AG08395 (cell line): ENCODE results near the gene EXD2.
A peak's percentile ranks its signal among the peaks of the same experiment; 100 is the strongest.
"Not testable (repeated sequence)": the region's sequence is repeated elsewhere in the genome, so short reads cannot be mapped to it uniquely, and the experiment has no call there.

Experiments
- DNase-seq: peaks from one replicate; pipeline ENCODE4 v3.0.0; 2012; ENCODE audit warnings: mixed read lengths, low spot score

The EXD2 gene

DNA sequence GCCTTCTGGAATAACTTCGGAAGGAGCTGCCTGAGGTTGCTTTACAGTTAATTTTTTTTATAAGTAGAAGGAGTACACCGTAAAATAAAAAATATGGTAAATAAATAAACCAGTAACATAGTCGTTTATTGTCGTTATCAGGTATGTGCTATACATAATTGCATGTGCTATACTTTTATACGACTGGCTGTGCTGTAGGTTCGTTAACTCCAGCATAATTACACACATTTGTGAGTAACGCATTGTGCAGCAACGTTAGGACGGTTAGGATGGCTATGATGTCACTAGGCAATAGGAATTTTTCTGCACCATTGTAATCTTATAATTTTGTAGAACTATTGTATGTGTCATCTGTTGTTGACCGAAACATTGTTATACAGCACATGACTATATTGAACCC, 8.5 kb downstream of the EXD2 start:
- DNase-seq: no peak

DNA sequence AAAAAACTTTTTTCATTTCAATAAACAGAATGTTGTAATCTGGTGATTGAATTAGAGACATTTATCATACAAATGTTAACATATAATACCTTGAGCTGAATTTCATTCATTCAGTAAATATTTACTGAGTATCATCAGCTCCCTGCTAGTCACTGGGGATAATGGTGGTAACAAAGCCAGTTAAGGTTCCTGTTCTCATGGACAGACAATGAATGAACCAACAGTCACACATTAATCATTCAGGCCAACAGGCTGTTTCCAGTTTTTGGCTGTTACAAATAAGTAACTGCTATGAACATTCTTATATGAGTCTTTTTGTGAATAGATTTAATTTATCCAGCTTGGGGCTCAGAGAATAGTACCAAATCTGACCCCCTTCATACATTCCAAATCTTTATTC, 13.5 kb downstream of the EXD2 start:
- no peak for DNase-seq

DNA sequence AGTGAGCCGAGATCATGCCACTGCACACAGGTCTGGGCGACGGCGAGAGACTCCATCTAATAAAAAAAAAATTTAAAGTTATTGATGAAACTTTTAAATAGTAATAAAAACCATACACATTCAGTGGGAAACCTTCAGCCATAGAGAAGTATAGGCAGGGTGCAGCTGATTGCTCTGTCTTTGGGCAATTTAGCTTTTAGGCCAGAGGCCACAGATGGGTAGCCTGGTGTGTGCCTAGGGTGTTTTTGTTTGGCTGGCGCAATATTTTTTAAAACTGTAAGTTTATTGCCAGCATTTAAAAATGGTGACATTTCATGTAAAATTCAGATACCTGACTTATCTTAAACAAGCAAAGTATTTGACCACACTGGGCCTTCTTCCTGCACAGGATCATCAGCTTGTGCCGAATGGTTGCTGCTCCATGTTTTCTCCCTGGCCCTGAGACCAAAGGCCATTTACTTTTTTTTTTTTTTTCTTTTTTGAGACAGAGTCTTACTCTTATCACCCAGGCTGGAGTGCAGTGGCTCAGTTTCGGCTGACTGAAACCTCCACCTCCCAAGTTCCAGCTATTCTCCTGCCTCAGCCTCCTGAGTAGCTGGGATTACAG, 16.2 kb downstream of the EXD2 start:
- no peak for DNase-seq

DNA sequence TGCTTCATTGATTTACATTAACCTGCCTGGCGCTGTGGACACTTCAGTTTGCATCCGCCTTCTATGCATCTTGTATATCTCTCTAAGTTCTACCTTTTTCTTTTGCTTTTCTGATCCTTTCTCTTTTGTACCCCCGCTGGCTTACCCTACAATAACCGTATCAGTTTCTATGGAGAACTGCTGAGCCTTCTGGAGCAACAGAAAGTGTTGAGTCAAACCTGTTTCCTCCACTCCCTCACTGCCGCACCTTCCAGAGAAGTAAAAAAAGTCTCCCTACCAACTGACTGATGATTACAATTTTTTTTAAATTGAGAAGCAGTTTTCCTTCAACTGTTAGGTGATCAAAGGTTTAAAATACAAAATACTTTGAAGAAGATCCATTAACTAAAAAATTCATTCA, 17.4 kb downstream of the EXD2 start:
- DNase-seq: no peak

DNA sequence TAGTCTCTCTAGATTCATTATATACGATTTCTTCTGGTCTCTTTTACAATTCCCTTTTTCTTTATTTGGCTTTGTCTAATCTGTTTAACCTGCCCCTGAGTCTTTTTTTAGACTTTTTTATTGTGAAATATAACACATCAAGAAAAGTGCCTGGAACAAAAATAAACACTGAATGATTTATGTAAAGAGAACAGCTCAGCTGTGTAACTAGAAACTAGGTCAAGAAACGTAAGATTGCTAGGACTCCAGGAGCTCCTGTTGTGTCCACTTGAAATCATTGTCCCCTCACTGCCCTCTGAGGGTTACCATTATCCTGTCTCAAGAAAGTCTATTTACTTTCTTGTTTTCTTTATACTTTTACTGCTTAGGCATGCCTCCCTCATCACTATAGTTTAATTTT, 23.1 kb downstream of the EXD2 start:
- DNase-seq: no peak

DNA sequence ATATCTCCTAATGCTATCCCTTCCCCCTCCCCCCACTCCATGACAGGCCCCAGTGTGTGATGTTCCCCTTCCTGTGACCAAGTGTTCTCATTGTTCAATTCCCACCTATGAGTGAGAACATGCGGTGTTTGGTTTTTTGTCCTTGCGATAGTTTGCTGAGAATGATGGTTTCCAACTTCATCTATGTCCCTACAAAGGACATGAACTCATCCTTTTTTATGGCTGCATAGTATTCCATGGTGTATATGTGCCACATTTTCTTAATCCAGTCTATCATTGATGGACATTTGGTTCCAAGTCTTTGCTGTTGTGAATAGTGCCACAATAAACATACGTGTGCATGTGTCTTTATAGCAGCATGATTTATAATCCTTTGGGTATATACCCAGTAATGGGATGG, 26.4 kb downstream of the EXD2 start:
- DNase-seq: not testable (repeated sequence)

DNA sequence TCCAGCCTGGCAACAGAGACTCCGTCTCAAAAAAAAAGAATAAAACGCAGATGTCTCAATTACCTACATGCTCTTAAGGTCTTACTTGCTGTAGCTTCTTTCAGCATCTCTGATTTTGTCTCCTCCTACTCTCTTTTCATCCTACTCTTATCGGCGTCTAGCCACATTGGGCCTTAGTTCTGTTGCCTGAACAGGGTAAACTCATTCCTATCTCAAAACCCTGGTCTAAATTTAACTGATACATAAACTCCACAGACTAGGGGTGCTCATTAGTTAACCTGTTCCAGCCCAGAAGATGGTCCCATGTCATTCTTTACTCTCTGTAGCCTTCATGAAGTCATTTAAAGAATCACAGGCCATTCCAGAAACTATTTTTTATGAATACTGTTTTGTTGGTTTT, 33.6 kb downstream of the EXD2 start:
- no peak for DNase-seq

DNA sequence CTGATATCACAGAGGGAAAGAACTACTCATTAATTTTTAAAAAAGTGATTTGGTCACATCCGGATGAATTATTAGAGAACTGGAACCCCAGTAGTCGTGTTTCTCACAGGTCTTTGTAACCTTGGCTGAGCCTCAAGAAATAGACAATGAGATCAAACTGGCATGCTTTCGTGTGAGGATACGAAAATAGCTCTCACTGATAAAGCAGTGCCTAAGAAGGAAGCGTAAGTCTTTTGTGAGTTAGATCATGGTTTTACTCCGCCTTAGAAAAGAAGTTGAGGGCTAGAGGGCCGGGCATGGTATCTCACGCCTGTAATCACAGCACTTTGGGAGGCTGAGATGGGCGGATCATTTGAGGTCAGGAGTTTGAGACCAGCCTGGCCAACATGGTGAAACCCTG, 34.9 kb downstream of the EXD2 start:
- DNase-seq: no peak

DNA sequence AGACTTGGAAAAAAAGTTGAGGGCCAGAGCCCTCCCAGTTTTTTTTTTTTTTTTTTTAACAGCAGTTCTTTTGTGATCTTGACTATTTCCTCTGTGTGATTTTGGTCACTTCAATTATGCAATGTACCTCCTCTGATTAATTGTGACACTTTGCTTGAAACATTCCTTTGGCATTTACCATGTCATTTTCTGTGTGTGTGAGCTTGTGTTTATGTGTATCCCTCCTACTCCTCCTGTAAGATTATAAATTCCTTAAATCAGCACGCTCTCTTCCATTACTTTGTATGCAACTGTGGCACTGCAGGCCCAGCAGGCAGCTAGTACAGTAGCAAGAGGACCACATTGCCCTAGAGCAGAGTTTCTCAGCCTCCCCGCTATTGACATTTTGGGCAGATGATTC, 35.4 kb downstream of the EXD2 start:
- no peak for DNase-seq

DNA sequence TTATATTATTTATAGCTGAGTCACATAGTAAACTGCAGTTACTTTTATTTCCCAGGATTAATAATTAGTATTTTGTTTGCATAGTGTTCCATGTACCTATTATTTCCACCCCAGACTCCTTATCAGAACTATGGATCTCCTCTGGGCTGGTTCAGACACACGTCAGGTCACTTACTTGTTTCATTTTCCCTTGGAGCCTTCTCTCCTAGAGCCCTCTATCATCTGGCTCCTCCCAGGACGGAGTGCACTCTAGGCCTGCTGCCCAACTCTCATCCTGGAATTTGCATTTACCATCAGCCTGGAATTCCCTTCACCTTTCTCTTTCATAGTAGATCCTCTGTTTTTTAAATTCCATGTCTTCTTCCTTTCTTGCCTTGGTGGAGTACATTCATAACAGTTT, 40.2 kb downstream of the EXD2 start:
- no peak for DNase-seq

DNA sequence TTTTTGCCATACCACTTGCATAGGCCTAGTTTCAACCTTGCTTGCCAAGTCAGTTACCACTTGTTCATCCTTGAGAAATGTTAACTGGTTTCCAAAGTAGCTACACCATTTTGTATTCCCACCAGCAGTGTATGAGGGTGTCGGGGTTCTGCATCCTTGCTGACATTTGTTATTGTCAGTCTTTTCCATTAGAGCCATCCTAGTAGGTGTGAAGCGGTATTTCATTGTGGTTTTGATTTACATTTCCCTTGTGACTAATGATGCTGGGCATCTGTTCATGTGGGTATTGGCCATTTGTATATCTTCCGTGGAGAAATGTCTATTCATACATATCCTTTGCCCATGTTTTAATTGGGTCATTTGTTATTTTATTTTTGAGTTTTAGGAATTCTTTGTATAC, 41.1 kb downstream of the EXD2 start:
- DNase-seq: no peak

DNA sequence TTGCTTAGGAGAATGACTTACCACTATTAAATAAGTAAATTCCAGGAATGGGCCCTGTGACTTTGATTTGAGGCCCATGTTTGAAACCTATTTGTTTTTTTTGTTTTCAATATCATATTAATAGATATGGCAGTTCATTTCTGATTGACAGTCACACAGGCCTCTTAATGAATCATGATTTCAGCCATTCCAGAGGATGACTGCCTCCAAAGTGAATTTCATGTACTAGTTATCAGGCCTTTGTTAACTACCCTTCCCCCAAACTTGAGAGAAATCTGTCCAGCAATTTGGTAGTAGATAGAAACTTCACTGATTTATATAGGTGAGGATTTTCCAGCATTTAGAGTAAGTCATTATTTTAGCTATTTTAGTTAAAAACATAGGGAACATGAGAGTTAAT, 42.8 kb downstream of the EXD2 start:
- no peak for DNase-seq

DNA sequence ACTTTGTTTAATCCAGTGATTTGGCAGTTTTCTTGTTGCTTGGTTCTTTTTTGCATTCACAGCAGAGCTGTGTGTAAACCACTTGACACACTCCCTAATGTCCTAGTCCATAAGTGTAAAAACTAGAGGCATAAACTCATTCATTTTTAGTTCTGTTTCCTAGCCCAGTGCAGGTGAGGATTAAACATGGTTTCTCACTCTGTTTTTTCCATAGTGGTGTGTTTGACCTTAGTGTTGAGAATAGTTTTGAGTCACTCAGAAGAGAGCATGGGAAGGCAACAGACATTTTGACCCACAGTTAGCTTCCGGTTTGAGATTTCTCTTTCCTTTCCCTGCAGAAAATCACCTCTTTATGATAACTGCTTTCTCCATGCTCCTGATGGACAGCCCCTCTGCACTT, 44.4 kb downstream of the EXD2 start:
- no peak for DNase-seq

DNA sequence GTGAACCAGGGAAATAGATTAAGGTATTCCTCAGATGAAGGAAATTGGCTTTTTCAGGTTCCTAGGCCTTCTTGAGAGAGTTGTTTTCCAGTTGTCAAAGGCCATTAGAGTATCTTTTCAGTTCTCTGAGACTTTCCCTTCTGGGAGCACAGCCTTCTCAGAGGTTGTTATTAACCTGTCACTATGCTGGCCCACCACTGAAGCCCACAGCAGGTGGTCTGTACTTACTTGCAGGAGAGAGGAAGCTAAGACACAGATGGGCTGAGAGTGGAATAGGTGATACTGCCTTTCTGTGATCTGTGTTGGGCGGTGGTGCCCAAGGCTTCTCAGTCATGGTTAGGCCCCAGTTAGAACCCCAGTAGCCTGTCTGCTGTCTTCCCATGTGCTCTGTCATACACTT, 45.8 kb downstream of the EXD2 start:
- no peak for DNase-seq

DNA sequence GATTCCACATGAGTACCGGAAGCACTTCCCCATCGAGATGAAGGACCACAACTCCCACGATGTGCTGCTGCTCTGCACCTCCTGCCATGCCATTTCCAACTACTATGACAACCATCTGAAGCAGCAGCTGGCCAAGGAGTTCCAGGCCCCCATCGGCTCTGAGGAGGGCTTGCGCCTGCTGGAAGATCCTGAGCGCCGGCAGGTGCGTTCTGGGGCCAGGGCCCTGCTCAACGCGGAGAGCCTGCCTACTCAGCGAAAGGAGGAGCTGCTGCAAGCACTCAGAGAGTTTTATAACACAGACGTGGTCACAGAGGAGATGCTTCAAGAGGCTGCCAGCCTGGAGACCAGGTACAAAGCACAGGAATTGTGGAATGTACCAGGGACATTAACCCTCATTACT, 46.3 kb downstream of the EXD2 start:
- no peak for DNase-seq

DNA sequence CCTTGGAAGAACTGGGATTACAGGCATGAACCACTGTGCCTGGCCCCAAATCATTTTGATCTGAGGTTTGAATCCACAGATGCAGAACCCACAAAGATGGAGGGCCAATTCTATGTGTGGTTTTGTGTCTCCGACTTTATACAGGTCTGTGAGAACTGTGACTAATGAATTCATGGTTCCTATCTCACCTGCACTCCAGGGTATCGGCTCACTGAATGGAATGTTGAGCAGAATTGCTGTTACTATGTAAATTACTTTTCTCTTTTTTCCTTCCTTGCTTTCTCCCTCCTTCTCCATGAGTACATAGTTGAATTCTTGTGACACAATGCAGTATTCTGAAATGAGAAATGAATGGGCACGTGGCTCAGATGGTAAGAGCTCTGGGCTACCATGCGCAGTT, 47.6 kb downstream of the EXD2 start:
- no peak for DNase-seq

DNA sequence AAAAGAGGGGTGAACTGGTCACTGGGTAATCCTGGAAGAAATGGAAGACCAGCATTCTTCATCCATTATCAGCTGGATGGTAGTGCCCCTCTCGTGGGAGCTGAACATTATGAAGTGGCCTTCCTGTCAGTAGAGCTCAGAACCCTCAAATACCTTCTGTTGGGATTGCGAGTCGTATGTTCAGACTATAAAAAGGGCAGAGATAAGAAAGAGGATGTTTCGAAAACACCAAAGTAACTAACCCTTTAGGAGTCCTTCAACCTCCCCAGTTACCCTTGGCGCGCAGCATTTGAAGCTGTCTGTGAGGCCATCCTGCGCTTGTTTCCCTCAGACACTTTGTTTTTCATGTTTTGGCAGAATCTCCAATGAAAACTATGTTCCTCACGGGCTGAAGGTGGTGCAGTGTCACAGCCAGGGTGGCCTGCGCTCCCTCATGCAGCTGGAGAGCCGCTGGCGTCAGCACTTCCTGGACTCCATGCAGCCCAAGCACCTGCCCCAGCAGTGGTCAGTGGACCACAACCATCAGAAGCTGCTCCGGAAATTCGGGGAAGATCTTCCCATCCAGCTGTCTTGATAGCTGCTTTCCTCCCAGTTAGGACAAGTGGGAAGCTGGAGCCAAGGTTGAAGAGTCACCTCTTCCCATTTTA, 49.4 kb downstream of the EXD2 start:
- DNase-seq: no peak

DNA sequence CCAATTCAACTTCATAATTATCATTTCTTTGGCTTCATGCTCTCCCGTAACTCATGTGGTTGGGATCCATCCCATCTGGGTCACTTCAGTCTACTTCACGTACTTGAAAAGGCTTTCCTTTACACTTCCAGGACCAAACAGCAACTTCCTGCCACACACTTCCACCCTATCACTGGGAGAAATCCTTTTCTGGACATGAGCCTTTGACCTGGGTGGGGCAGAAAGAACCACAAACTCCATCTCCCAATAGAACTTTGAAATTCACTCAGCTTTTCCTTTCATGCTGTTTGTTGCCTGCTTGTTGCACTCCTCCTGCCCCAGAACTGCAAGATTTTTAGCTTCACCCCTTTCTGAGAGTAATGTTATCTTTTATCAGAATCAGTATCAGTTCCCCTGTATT, 50.3 kb downstream of the EXD2 start:
- no peak for DNase-seq

DNA sequence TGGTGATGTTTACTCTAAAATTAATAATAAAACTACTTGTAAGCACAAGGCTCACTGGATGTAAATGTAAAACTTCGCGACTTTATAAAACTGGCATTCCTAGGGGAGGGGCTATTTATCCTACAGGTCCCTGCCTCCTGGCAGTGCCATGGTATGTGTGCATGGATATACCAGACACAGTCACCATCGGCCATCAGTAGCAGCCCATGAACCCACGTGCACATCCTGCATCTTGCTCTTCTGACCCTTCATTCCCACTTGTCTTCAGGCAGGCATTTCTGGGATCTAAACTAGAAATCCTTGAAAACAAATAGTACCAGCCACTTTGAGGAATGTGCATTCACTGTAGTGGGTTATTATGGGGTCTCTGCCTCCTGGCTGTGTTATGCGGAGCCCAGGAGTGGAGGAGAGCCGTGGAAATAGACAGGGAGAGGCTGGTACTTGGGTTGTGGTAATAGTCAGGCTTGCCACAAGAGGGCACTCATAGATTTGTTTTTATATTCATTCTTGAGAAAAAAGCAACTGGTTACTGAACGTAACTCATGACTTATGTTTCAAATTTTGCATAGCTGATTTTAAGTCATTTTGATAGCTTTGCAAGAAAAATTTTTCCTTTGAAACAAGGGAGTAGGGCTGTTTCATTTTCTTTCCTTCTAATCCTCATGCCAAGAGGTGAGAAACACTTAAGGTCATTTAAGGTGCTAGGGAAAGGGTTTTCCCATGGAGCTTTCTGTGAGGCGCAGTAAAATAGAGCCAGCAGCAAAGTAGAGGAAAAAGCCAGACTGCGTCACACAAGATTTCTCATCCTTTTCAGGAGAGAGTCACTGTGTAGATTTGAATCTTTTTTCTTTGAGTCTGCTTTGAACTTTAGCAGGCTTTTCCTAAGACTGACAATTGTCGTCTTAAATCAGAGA, 51.3 kb downstream of the EXD2 start:
- DNase-seq: peak; percentile 83

DNA sequence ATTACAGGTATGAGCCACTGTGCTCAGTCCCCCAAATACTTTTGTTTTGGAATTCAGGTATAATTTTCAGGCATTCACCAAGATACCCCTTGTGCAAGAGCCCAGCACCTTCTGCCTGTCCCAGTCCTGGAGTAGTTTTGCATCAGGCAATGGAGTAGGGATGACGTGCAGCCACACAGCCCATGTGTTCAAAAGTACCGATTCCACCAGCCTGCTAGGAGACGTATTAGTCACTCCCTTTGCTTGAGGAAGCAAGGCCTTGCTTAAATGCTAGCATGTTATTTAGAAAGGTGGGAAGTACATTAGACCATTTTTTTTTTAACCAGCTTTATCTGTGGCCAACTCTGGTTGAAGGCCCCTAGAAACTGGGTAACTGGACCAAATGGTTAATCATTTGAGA, 53.6 kb downstream of the EXD2 start:
- no peak for DNase-seq

DNA sequence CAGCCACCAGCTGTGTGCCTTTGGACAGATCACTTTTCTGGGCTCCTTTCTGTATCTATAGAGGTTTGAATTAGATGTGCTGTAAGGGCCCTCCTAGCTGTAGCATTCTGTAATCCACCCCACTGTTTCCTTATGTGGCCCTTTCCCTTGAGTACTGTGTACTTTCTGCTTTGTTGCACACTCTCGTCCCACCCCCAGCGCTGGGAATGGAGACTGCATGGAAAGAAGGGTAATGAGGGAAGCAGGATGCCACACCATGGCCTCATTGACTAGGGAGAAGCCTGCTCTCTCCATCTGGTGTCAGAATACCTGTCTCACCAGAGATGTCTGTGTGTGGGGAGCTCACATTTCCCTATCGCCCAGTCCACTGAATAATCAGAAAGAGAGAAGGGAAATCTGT, 55.0 kb downstream of the EXD2 start:
- no peak for DNase-seq

DNA sequence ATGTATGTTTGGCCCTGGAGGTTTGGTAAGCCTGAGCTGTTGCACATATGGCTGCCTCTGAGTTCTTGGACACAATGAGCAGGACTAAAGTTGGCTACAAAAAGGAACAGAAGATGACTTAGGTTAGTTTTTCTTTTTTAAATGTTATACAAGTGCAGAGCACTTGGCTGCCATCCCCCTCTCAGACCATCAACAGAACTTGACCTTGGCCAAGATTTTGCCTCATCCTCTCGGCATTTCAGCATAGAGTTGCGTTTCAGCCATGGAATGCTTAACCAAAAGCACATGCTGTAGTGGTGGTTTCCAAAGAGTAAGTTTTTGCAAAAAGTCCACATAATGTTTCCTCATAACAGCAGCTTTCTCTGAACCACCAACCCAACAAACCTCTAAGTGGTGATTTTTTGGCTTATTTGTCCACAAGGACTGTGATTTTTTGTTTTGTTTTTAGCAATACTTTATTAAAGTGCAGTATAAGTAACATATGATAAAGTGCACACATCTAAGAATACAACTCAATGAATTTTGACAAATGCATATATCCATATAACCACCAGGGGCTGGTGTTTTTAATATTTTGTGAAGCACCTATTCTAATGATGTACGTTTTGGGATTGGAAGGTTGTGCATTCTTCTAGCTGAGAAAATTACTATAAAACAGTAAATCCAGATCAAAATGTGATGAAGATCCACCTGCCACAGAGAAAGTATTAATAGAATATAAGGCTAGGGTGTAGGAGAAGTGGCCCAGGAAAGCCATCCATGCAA, 56.6 kb downstream of the EXD2 start:
- peak; percentile 84 for DNase-seq

DNA sequence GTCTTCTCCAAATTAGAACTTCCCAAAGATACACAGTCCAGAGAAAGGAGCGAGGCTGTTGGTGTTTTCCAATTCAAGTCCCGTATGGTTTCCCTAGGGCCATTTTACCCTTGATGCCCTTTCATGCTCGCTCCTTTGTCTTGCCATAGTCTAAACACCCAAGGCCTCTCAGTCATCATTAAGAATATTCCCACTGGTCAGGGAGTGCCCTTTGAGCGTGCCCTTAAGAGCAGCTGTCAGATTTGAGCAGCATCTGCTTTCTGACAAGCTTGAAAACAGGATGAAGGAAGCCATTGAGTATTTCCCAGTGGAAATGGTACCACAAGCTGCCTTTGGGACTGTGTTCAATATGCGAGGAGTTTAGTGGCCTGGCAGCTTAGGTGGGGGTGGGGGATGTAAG, 58.3 kb downstream of the EXD2 start:
- DNase-seq: no peak
